HEK293 (cell line): ENCODE results near the gene DNASE1L3.

Experiments
- BCL11A ChIP-seq: fragments of 450-650 bp; formaldehyde crosslinking; IDR thresholded peaks from 2 replicates; pipeline ENCODE4 v1.5.1; 2016; ENCODE audit warnings: low read depth, missing biosample characterization, missing genetic modification characterization
- ELK4 ChIP-seq: IDR thresholded peaks from 2 replicates; pipeline ENCODE4 v1.6.1; 2011; ENCODE audit warnings: mild to moderate bottlenecking, low read depth, low read length, borderline replicate concordance
- GLIS1 ChIP-seq: fragments of 450-650 bp; formaldehyde crosslinking; IDR thresholded peaks from 2 replicates; pipeline ENCODE4 v1.5.1; 2016; ENCODE audit warnings: missing biosample characterization, missing genetic modification characterization
- HOXA7 ChIP-seq: sonication (generic); formaldehyde crosslinking; IDR thresholded peaks from 2 replicates; pipeline ENCODE4 v1.8.1; 2022; ENCODE audit warnings: missing genetic modification reagents, borderline replicate concordance
- KLF8 ChIP-seq: fragments of 450-650 bp; formaldehyde crosslinking; IDR thresholded peaks from 2 replicates; pipeline ENCODE4 v1.5.1; 2016; ENCODE audit warnings: missing biosample characterization, missing genetic modification characterization
- KLF9 ChIP-seq: fragments of 450-650 bp; formaldehyde crosslinking; IDR thresholded peaks from 2 replicates; pipeline ENCODE4 v1.5.1; 2016; ENCODE audit warnings: missing biosample characterization, missing genetic modification characterization, low read depth
- PRDM1 ChIP-seq: fragments of 450-650 bp; formaldehyde crosslinking; IDR thresholded peaks from 2 replicates; pipeline ENCODE4; 2016; ENCODE audit warnings: missing biosample characterization, missing genetic modification characterization
- PRDM4 ChIP-seq: fragments of 450-650 bp; formaldehyde crosslinking; IDR thresholded peaks from 2 replicates; pipeline ENCODE4 v1.5.1; 2017; ENCODE audit warnings: missing biosample characterization, missing genetic modification characterization
- SCRT2 ChIP-seq: fragments of 450-650 bp; formaldehyde crosslinking; IDR thresholded peaks from 2 replicates; pipeline ENCODE4 v1.5.1; 2016; ENCODE audit warnings: missing biosample characterization, missing genetic modification characterization
- TRIM28 ChIP-seq: IDR thresholded peaks from 2 replicates; pipeline ENCODE4 v1.6.1; 2011; ENCODE audit warnings: low read length, control low read depth, borderline replicate concordance
- ZBTB20 ChIP-seq: fragments of 450-650 bp; formaldehyde crosslinking; IDR thresholded peaks from 2 replicates; pipeline ENCODE4 v1.5.1; 2016; ENCODE audit warnings: missing biosample characterization, missing genetic modification characterization
- ZNF146 ChIP-seq: fragments of 450-650 bp; formaldehyde crosslinking; IDR thresholded peaks from 2 replicates; pipeline ENCODE4 v1.5.1; 2016; ENCODE audit warnings: missing biosample characterization, missing genetic modification characterization
- ZNF202 ChIP-seq: fragments of 450-650 bp; formaldehyde crosslinking; IDR thresholded peaks from 2 replicates; pipeline ENCODE4 v1.5.1; 2016; ENCODE audit warnings: missing biosample characterization, missing genetic modification characterization, borderline replicate concordance
- ZNF24 ChIP-seq: fragments of 450-650 bp; formaldehyde crosslinking; IDR thresholded peaks from 2 replicates; pipeline ENCODE4 v1.5.1; 2016; ENCODE audit warnings: missing biosample characterization, missing genetic modification characterization
- ZNF311 ChIP-seq: fragments of 450-650 bp; formaldehyde crosslinking; IDR thresholded peaks from 2 replicates; pipeline ENCODE4 v1.5.1; 2017; ENCODE audit warnings: missing biosample characterization, missing genetic modification characterization, borderline replicate concordance
- ZNF366 ChIP-seq: fragments of 450-650 bp; formaldehyde crosslinking; conservative IDR thresholded peaks from 2 replicates; pipeline ENCODE4 v1.5.1; 2016; ENCODE audit warnings: missing biosample characterization, missing genetic modification characterization
- ZNF433 ChIP-seq: fragments of 450-650 bp; formaldehyde crosslinking; IDR thresholded peaks from 2 replicates; pipeline ENCODE4 v1.5.1; 2016; ENCODE audit warnings: missing biosample characterization, missing genetic modification characterization, low read depth
- ZNF580 ChIP-seq: fragments of 450-650 bp; formaldehyde crosslinking; IDR thresholded peaks from 2 replicates; pipeline ENCODE4 v1.5.1; 2016; ENCODE audit warnings: missing biosample characterization, missing genetic modification characterization
- ZNF621 ChIP-seq: fragments of 450-650 bp; formaldehyde crosslinking; IDR thresholded peaks from 2 replicates; pipeline ENCODE4 v1.5.1; 2017; ENCODE audit warnings: missing biosample characterization, missing genetic modification characterization
- ZNF626 ChIP-seq: fragments of 450-650 bp; sonication (Bioruptor Pico); formaldehyde crosslinking; IDR thresholded peaks from 2 replicates; pipeline ENCODE4 v1.5.1; 2018; ENCODE audit warnings: missing biosample characterization, missing genetic modification characterization, inconsistent platforms
- ZNF670 ChIP-seq: fragments of 450-650 bp; formaldehyde crosslinking; IDR thresholded peaks from 2 replicates; pipeline ENCODE4 v1.5.1; 2016; ENCODE audit warnings: missing biosample characterization, missing genetic modification characterization, low read depth
- ZNF747 ChIP-seq: fragments of 450-650 bp; formaldehyde crosslinking; IDR thresholded peaks from 2 replicates; pipeline ENCODE4 v1.5.1; 2016; ENCODE audit warnings: missing biosample characterization, missing genetic modification characterization
- TF ChIP-seq, protein P1 (sequence below): fragments of 450-650 bp; formaldehyde crosslinking; conservative IDR thresholded peaks from 2 replicates; pipeline ENCODE4 v1.5.1; 2016; ENCODE audit warnings: low read depth, missing biosample characterization, missing genetic modification characterization
- TF ChIP-seq, protein P2 (sequence below): fragments of 450-650 bp; formaldehyde crosslinking; IDR thresholded peaks from 2 replicates; pipeline ENCODE4 v1.5.1; 2017; ENCODE audit warnings: missing biosample characterization, missing genetic modification characterization
- TF ChIP-seq, protein P3 (sequence below): fragments of 450-650 bp; formaldehyde crosslinking; IDR thresholded peaks from 2 replicates; pipeline ENCODE4 v1.5.1; 2016; ENCODE audit warnings: missing biosample characterization, missing genetic modification characterization, low read depth
- TF ChIP-seq, protein P4 (sequence below): fragments of 450-650 bp; formaldehyde crosslinking; IDR thresholded peaks from 2 replicates; pipeline ENCODE4 v1.5.0; 2017; ENCODE audit warnings: missing biosample characterization, missing genetic modification characterization, borderline replicate concordance

DNASE1L3 gene

DNA sequence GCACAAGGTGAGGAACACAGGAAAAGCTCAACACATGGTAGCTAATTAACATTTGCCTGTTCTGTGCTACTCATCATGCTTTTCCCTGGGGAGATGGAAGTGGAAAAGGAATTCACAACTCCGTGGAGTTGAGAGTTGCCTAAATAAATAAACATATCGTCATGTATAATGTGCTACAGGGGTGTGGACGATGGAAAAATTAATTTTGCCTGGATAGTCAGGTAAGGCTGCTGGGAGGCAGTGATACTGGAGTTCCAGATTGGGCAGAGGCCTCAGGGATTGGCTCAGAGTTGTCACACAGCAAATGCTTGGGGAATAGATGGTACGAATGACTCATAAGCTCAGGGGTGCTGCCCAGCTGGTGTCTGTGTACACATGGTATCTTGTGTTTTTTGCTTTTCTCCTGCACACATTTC, 23.8 kb upstream of the DNASE1L3 start (continued):
- no peak for TF ChIP-seq ZNF146 (tag by site-specific recombination)
- TF ChIP-seq HOXA7 = no peak
- TF ChIP-seq SCRT2 = peak; percentile 71
- no peak for TF ChIP-seq ZNF626 (tag by site-specific recombination)
- peak; percentile 64 for TF ChIP-seq GLIS1 (tag by site-specific recombination)
- TF ChIP-seq ELK4 = no peak
- TF ChIP-seq ZNF670 = no peak
- no peak for TF ChIP-seq ZNF433 (tag by site-specific recombination)
- TF ChIP-seq ZNF580 (tag by site-specific recombination) = no peak
- no peak for TF ChIP-seq PRDM1 (tag by site-specific recombination)
- TF ChIP-seq ZNF311 (tag by site-specific recombination) = no peak
- peak; percentile 59 for TF ChIP-seq ZBTB20
- no peak for TF ChIP-seq BCL11A
- TF ChIP-seq KLF9 (tag by site-specific recombination) = no peak
- TF ChIP-seq ZNF24 (tag by site-specific recombination) = no peak
- TF ChIP-seq PRDM4 (tag by site-specific recombination) = no peak
- TF ChIP-seq ZNF747 (tag by site-specific recombination) = no peak
- no peak for TF ChIP-seq KLF8
- TF ChIP-seq, protein P1, sequence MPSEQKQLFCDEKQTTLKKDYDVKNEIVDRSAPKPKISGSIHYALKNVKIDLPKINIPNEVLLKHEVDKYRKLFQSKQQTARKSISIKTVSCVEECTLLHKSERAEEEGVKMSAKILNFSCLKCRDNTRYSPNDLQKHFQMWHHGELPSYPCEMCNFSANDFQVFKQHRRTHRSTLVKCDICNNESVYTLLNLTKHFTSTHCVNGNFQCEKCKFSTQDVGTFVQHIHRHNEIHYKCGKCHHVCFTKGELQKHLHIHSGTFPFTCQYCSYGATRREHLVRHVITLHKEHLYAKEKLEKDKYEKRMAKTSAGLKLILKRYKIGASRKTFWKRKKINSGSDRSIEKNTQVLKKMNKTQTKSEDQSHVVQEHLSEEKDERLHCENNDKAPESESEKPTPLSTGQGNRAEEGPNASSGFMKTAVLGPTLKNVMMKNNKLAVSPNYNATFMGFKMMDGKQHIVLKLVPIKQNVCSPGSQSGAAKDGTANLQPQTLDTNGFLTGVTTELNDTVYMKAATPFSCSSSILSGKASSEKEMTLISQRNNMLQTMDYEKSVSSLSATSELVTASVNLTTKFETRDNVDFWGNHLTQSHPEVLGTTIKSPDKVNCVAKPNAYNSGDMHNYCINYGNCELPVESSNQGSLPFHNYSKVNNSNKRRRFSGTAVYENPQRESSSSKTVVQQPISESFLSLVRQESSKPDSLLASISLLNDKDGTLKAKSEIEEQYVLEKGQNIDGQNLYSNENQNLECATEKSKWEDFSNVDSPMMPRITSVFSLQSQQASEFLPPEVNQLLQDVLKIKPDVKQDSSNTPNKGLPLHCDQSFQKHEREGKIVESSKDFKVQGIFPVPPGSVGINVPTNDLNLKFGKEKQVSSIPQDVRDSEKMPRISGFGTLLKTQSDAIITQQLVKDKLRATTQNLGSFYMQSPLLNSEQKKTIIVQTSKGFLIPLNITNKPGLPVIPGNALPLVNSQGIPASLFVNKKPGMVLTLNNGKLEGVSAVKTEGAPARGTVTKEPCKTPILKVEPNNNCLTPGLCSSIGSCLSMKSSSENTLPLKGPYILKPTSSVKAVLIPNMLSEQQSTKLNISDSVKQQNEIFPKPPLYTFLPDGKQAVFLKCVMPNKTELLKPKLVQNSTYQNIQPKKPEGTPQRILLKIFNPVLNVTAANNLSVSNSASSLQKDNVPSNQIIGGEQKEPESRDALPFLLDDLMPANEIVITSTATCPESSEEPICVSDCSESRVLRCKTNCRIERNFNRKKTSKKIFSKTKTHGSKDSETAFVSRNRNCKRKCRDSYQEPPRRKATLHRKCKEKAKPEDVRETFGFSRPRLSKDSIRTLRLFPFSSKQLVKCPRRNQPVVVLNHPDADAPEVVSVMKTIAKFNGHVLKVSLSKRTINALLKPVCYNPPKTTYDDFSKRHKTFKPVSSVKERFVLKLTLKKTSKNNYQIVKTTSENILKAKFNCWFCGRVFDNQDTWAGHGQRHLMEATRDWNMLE (tag by site-specific recombination) = no peak
- TF ChIP-seq, protein P2, sequence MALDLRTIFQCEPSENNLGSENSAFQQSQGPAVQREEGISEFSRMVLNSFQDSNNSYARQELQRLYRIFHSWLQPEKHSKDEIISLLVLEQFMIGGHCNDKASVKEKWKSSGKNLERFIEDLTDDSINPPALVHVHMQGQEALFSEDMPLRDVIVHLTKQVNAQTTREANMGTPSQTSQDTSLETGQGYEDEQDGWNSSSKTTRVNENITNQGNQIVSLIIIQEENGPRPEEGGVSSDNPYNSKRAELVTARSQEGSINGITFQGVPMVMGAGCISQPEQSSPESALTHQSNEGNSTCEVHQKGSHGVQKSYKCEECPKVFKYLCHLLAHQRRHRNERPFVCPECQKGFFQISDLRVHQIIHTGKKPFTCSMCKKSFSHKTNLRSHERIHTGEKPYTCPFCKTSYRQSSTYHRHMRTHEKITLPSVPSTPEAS (tag by site-specific recombination) = no peak
- TF ChIP-seq, protein P3, sequence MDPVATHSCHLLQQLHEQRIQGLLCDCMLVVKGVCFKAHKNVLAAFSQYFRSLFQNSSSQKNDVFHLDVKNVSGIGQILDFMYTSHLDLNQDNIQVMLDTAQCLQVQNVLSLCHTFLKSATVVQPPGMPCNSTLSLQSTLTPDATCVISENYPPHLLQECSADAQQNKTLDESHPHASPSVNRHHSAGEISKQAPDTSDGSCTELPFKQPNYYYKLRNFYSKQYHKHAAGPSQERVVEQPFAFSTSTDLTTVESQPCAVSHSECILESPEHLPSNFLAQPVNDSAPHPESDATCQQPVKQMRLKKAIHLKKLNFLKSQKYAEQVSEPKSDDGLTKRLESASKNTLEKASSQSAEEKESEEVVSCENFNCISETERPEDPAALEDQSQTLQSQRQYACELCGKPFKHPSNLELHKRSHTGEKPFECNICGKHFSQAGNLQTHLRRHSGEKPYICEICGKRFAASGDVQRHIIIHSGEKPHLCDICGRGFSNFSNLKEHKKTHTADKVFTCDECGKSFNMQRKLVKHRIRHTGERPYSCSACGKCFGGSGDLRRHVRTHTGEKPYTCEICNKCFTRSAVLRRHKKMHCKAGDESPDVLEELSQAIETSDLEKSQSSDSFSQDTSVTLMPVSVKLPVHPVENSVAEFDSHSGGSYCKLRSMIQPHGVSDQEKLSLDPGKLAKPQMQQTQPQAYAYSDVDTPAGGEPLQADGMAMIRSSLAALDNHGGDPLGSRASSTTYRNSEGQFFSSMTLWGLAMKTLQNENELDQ = no peak
- TF ChIP-seq ZNF621 (tag by site-specific recombination) = no peak
- TF ChIP-seq ZNF202 (tag by site-specific recombination) = no peak
- TF ChIP-seq TRIM28 = no peak
- TF ChIP-seq ZNF366 = 0 out of 2 replicates have a peak, but pooled peaks have one; percentile 14
- TF ChIP-seq, protein P4, sequence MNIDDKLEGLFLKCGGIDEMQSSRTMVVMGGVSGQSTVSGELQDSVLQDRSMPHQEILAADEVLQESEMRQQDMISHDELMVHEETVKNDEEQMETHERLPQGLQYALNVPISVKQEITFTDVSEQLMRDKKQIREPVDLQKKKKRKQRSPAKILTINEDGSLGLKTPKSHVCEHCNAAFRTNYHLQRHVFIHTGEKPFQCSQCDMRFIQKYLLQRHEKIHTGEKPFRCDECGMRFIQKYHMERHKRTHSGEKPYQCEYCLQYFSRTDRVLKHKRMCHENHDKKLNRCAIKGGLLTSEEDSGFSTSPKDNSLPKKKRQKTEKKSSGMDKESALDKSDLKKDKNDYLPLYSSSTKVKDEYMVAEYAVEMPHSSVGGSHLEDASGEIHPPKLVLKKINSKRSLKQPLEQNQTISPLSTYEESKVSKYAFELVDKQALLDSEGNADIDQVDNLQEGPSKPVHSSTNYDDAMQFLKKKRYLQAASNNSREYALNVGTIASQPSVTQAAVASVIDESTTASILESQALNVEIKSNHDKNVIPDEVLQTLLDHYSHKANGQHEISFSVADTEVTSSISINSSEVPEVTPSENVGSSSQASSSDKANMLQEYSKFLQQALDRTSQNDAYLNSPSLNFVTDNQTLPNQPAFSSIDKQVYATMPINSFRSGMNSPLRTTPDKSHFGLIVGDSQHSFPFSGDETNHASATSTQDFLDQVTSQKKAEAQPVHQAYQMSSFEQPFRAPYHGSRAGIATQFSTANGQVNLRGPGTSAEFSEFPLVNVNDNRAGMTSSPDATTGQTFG (tag by site-specific recombination) = no peak
